ENCODE results near the gene CRABP1. TPM values are rescaled to one million over a fixed set of nuclear protein-coding genes. Genes with fewer than 3 reads are reported as not detected.

The CRABP1 gene
- 28.6 TPM for polyA plus RNA-seq (2012; ENCODE audit: insufficient read depth, insufficient read length, low read depth)

DNA sequence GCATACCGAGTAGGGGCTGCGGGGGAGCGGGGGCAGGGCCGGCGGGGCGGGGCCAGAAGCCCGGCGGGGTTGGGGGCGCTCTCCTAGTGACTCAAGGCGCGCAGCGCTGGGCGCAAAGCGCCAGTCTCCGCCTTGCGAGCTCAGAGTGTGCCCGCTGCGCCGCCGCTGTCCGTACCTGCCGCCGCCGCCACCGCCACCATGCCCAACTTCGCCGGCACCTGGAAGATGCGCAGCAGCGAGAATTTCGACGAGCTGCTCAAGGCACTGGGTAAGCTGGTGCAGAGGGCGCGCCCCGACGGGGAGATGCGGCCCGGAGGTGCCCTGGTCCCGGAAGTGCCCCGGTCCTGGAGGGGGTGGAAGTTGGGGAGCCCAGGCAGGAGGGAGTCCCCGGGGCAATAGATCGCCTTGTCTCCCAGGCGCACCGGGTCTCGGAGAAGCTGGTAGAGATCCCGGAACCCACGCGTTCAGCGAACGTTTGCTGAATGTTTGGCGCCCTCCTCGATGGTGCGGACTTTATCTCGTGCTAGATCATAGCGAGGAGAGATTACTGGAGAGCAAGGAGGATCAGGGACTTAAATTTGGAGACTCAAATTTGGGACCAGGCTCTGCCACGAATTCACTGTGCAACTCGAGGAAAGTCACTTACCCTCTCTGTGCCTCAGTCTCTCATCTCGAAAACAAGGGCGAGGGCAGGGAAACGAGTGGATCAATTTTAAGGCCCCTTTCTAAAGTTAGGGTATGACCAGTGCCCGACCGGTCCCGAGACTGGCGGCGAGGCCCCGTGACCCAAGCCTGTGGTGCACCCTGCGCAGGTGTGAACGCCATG, at the start of gene CRABP1:
Gene CRABP1 (plus strand): TSS at position 123 of the 826 bp plus-strand sequence. CDS start 76 bp downstream, at position 199.
- H3K9me3 ChIP-seq, result no peaks in the 10 kb centered on the region
- H3K4me3 ChIP-seq (ENCODE audit: low read depth, low read length), result peak within 1 kb of the TSS; percentile 70
- H3K36me3 ChIP-seq, result no peaks in the 10 kb centered on the region; the same call in 1 of the 2 replicates
- peak; percentile 51 for DNase-seq
- peaks cover 6% of the 10 kb centered on the region for H3K4me1 ChIP-seq
- H3K27me3 ChIP-seq, result peaks cover 5% of the 10 kb centered on the region; the same call in 1 of the 2 replicates
- no peak for TF ChIP-seq CTCF (IDR thresholded peaks at IDR 0.05; ENCODE audit: low read depth, low read length)

GRCh38 chr15:78291052-78291451, 49.1 kb upstream of the CRABP1 start:
- H3K4me3 ChIP-seq (ENCODE audit: low read depth, low read length), result no peak overlapping the region
- DNase-seq, result no peak
- no peaks in the 10 kb centered on the region for H3K27me3 ChIP-seq
- no peaks in the 10 kb centered on the region; the same call in 1 of the 2 replicates for H3K9me3 ChIP-seq
- TF ChIP-seq CTCF (IDR thresholded peaks at IDR 0.05; ENCODE audit: low read depth, low read length), result no peak
- H3K36me3 ChIP-seq, result peaks cover 52% of the 10 kb centered on the region
- H3K4me1 ChIP-seq, result peaks cover 3% of the 10 kb centered on the region

GRCh38 chr15:78291698-78292097, 48.5 kb upstream of the CRABP1 start:
- Histone ChIP-seq H3K4me3 (ENCODE audit: low read depth, low read length) (no peak overlapping the region), H3K9me3 (no peaks in the 10 kb centered on the region; the same call in 1 of the 2 replicates), H3K27me3 (no peaks in the 10 kb centered on the region), H3K4me1 (peaks cover 3% of the 10 kb centered on the region), H3K36me3 (peaks cover 52% of the 10 kb centered on the region)
- DNase-seq, result no peak
- no peak for TF ChIP-seq CTCF (IDR thresholded peaks at IDR 0.05; ENCODE audit: low read depth, low read length)

- Histone ChIP-seq H3K9me3 (no peaks in the 10 kb centered on the region; the same call in 1 of the 2 replicates), H3K4me3 (ENCODE audit: low read depth, low read length) (no peak overlapping the region), H3K4me1 (peaks cover 3% of the 10 kb centered on the region), H3K36me3 (peaks cover 49% of the 10 kb centered on the region), H3K27me3 (no peaks in the 10 kb centered on the region)
- no peak for DNase-seq
- TF ChIP-seq CTCF (IDR thresholded peaks at IDR 0.05; ENCODE audit: low read depth, low read length), result no peak
These were observed 47.9 kb upstream of the CRABP1 start for GRCh38 chr15:78292219-78292618.

- Histone ChIP-seq H3K9me3 (no peaks in the 10 kb centered on the region), H3K4me3 (ENCODE audit: low read depth, low read length) (peak within 1 kb of the TSS; percentile 91), H3K36me3 (peaks cover under 1% of the 10 kb centered on the region; the same call in 1 of the 2 replicates), H3K4me1 (peaks cover 3% of the 10 kb centered on the region), H3K27me3 (no peaks in the 10 kb centered on the region)
- DNase-seq, result peak; percentile 97
- TF ChIP-seq CTCF (IDR thresholded peaks at IDR 0.05; ENCODE audit: low read depth, low read length), result no peak
These were observed 40.8 kb upstream of the CRABP1 start, which contains the start of gene SKIC8 for GRCh38 chr15:78299101-78299930. TSS of gene SKIC8 (minus strand) at chr15:78299609. CDS start at chr15:78295686, 3,923 bp downstream.
